ENCODE results near the gene FAM110A. TPM values are rescaled to one million over a fixed set of nuclear protein-coding genes. Genes with fewer than 3 reads are reported as not detected.

The FAM110A gene
- polyA plus RNA-seq, 1 experiment, result 1.9 TPM

DNA sequence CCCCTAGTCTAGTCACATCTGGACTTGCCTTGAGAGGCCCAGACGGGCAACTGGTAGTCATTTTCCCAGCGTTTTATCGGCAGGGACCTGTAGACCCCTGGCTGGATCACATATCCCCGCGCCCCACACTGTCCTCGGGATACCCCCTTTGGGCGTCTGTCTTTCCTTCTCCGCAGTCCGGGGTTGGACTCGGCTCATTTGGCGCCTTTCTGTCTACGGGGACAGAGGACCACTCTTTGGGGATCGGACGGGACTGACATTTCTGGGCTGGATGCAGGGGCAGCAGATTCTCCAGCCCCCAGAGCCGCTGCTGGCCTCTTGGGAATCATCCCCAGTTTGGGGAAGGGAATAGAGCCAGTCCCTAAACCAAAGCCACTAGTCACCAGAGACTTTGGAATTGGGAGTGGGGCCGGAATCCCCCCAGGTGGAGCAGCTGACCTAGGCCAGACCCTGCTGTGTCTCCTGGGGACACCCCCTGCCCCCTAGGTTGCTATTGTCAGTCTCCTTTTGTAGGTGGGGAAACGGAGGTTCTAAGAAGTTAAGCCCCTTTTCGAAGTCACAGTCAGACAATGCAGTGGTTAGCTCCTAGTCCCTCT is 734 bp downstream of the FAM110A start:
- no peak overlapping the region for H3K27ac ChIP-seq (ENCODE audit: low read depth, low read length)
- POLR2A ChIA-PET, result interaction anchor here (1.4 to 2.1 kb wide), 2 partner anchors 9 to 10 kb away, joined by 3 to 6 read pairs; no protein-coding TSS in a partner anchor
- no peaks in the 10 kb centered on the region for H3K27me3 ChIP-seq (ENCODE audit: control insufficient read depth, insufficient read depth, low read length)
- H3K4me3 ChIP-seq (ENCODE audit: low read depth, low read length), result peak overlapping the region; percentile 85
- DNase-seq (ENCODE audit: low read depth, low spot score), result no peak
- TF ChIP-seq, protein P1, sequence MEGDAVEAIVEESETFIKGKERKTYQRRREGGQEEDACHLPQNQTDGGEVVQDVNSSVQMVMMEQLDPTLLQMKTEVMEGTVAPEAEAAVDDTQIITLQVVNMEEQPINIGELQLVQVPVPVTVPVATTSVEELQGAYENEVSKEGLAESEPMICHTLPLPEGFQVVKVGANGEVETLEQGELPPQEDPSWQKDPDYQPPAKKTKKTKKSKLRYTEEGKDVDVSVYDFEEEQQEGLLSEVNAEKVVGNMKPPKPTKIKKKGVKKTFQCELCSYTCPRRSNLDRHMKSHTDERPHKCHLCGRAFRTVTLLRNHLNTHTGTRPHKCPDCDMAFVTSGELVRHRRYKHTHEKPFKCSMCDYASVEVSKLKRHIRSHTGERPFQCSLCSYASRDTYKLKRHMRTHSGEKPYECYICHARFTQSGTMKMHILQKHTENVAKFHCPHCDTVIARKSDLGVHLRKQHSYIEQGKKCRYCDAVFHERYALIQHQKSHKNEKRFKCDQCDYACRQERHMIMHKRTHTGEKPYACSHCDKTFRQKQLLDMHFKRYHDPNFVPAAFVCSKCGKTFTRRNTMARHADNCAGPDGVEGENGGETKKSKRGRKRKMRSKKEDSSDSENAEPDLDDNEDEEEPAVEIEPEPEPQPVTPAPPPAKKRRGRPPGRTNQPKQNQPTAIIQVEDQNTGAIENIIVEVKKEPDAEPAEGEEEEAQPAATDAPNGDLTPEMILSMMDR (IDR thresholded peaks at IDR 0.05; ENCODE audit: low read depth, low read length), result no peak
- no peaks in the 10 kb centered on the region; the same call in 1 of the 2 replicates for H3K9me3 ChIP-seq (ENCODE audit: control insufficient read depth, insufficient read depth, low read length)
- CTCF ChIA-PET, result interaction anchor here (1.2 to 3.7 kb wide), 2 partner anchors 16 to 123 kb away, joined by 3 to 24 read pairs; no protein-coding TSS in a partner anchor

DNA sequence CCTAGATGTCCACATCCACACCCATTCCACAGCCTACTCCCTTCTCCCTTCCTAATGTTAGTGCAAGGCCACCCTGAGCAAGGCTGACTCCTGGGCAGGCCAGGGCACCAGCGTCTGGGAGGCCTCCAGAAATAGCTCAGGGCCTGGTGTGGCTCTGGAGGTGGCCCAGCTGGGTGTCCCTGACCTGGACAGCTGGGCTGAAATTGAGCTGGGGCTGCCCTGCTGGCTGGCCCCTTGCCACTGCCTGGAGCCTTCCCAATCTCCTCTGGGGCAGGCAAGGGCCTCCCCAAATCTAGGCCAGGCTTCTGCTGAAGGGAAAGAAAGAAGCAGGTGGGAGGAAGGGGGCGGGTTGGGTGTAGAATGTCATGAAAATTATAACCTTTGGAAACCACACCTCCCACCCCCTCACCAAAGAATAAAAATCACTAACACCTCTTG is 2.1 kb downstream of the FAM110A start:
- no peak overlapping the region for H3K27ac ChIP-seq (ENCODE audit: low read depth, low read length)
- TF ChIP-seq, protein P1 (IDR thresholded peaks at IDR 0.05; ENCODE audit: low read depth, low read length), result no peak
- no peaks in the 10 kb centered on the region for H3K27me3 ChIP-seq (ENCODE audit: control insufficient read depth, insufficient read depth, low read length)
- no peak for DNase-seq (ENCODE audit: low read depth, low spot score)
- H3K9me3 ChIP-seq (ENCODE audit: control insufficient read depth, insufficient read depth, low read length), result no peaks in the 10 kb centered on the region; the same call in 1 of the 2 replicates
- no peak overlapping the region for H3K4me3 ChIP-seq (ENCODE audit: low read depth, low read length)
- ChIA-PET CTCF (no interaction called here), POLR2A (no interaction called here)

DNA sequence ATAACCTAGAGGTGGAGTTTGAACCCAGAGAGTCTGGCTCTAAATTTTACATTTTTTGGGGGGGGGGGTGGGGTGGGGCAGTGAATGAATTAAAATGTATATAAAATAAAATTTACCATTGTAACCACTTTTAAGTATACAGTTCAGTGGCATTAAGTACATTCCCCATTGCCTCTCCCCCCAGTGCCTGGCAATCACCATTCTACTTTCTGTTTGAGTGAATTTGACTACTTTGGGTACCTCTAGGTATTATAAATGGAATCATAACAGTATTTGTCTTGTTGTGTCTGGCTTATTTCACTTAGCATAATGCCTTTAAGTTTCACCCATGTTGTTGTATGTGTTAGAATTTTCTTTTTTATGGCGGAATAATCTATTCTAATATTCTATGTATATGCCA is 2.7 kb downstream of the FAM110A start:
- POLR2A ChIA-PET, result no interaction called here
- no peak overlapping the region for H3K27ac ChIP-seq (ENCODE audit: low read depth, low read length)
- DNase-seq (ENCODE audit: low read depth, low spot score), result no peak
- H3K9me3 ChIP-seq (ENCODE audit: control insufficient read depth, insufficient read depth, low read length), result no peaks in the 10 kb centered on the region; the same call in 1 of the 2 replicates
- CTCF ChIA-PET, result no interaction called here
- no peaks in the 10 kb centered on the region for H3K27me3 ChIP-seq (ENCODE audit: control insufficient read depth, insufficient read depth, low read length)
- TF ChIP-seq, protein P1 (IDR thresholded peaks at IDR 0.05; ENCODE audit: low read depth, low read length), result no peak
- no peak overlapping the region for H3K4me3 ChIP-seq (ENCODE audit: low read depth, low read length)

DNA sequence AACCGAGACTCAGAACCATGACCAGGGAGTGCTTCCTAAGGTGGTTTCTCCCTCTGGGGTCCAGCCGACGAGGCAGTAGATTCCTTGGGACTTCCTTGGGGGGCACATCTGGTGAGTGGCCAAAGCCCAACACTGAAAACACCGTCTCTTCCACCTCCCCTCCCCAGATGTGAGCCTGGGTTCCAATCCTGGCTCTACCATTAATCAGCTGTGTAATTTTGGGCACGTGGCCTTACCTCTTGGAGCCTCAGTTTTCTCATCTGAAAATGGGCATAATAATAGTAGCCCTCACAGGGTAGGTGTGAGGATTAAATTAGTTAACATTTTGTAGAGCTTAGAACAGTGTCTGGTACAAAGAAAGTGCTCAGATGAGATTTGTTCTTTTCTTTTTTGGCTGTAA is 5.5 kb downstream of the FAM110A start:
- ChIA-PET CTCF (interaction anchor here (1.0 to 1.1 kb wide), 2 partner anchors 118 to 270 kb away, joined by 3 read pairs; no protein-coding TSS in a partner anchor), POLR2A (no interaction called here)
- TF ChIP-seq, protein P1 (IDR thresholded peaks at IDR 0.05; ENCODE audit: low read depth, low read length), result no peak

DNA sequence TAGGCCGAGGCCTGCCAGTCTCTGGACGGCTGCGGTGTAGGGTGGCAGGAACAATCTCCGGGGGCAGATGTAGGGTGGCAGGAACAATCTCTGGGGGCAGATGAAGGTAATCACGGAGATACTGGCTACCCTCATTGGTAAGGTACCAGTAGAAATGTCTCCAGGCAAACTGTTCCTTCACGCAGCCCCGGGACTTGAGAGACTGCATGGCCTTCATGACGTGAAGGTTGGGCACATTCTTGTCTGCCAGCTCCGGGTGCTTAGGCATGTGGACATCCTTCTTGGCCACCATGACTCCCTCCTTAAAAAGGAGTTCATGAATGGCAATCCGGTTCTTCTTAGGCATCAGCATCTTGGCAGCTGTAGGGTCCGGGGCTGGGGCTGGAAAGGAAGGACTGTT is 6.1 kb downstream of the FAM110A start:
- POLR2A ChIA-PET, result no interaction called here
- H3K27ac ChIP-seq (ENCODE audit: low read depth, low read length), result no peak overlapping the region
- H3K4me3 ChIP-seq (ENCODE audit: low read depth, low read length), result no peak overlapping the region
- H3K27me3 ChIP-seq (ENCODE audit: control insufficient read depth, insufficient read depth, low read length), result no peaks in the 10 kb centered on the region
- CTCF ChIA-PET, result interaction anchor here (1.0 to 1.1 kb wide), 2 partner anchors 116 to 117 kb away, joined by 3 to 4 read pairs; no protein-coding TSS in a partner anchor
- TF ChIP-seq, protein P1 (IDR thresholded peaks at IDR 0.05; ENCODE audit: low read depth, low read length), result no peak
- no peaks in the 10 kb centered on the region; the same call in 1 of the 2 replicates for H3K9me3 ChIP-seq (ENCODE audit: control insufficient read depth, insufficient read depth, low read length)
- DNase-seq (ENCODE audit: low read depth, low spot score), result no peak

More for the DNA sequence above, 5.5 kb downstream of the FAM110A start:
- no peaks in the 10 kb centered on the region for H3K27me3 ChIP-seq (ENCODE audit: control insufficient read depth, insufficient read depth, low read length)
- no peak for DNase-seq (ENCODE audit: low read depth, low spot score)
- no peak overlapping the region for H3K4me3 ChIP-seq (ENCODE audit: low read depth, low read length)
- H3K9me3 ChIP-seq (ENCODE audit: control insufficient read depth, insufficient read depth, low read length), result no peaks in the 10 kb centered on the region; the same call in 1 of the 2 replicates
- H3K27ac ChIP-seq (ENCODE audit: low read depth, low read length), result no peak overlapping the region

Data from AG04450 (cell line).